SK-N-SH (cell line): ENCODE results near the gene AVP.

ENCODE experiments used
- ELF1 ChIP-seq: IDR thresholded peaks from 2 replicates; pipeline ENCODE4 v1.4.0; 2012
- EP300 ChIP-seq, 2 experiments: IDR thresholded peaks; 2 replicates each; pipeline versions ENCODE4 v1.4.0 to v1.6.1; 2012; ENCODE audit warnings: borderline replicate concordance in 1 of 2, low read depth in 1 of 2, low read length in 1 of 2
- EZH2phosphoT487 ChIP-seq: fragments of 200-600 bp; sonication (generic); IDR thresholded peaks from 2 replicates; pipeline ENCODE4 v1.6.1; 2017; ENCODE audit warnings: low read depth, mixed run types, mild to moderate bottlenecking, antibody characterized with exemption, moderate library complexity, borderline replicate concordance
- GATA2 ChIP-seq: sonication (generic); formaldehyde crosslinking; IDR thresholded peaks from 2 replicates; pipeline ENCODE4 v1.5.0; 2020; ENCODE audit warnings: mild to moderate bottlenecking, missing genetic modification reagents
- MXI1 ChIP-seq: IDR thresholded peaks from 2 replicates; pipeline ENCODE4 v1.6.1; 2012; ENCODE audit warnings: mild to moderate bottlenecking, low read depth, low read length, improper control_type of control experiment
- NRF1 ChIP-seq: IDR thresholded peaks from 2 replicates; pipeline ENCODE4 v1.6.1; 2012; ENCODE audit warnings: low read depth, mild to moderate bottlenecking, low read length
- RAD21 ChIP-seq: IDR thresholded peaks from 2 replicates; pipeline ENCODE4 v1.6.1; 2012; ENCODE audit warnings: mild to moderate bottlenecking, low read length
- SIN3A ChIP-seq: IDR thresholded peaks from 2 replicates; pipeline ENCODE4 v1.6.1; 2012; ENCODE audit warnings: low read depth, mild to moderate bottlenecking, low read length, moderate library complexity, borderline replicate concordance
- TF ChIP-seq, protein P1 (sequence below): fragments of 200-600 bp; sonication (generic); IDR thresholded peaks from 2 replicates; pipeline ENCODE4 v1.6.1; 2017; ENCODE audit warnings: antibody characterized with exemption, mild to moderate bottlenecking, moderate library complexity
- TF ChIP-seq, protein P2 (sequence below): fragments of 150-350 bp; IDR thresholded peaks from 2 replicates; pipeline ENCODE4 v1.6.1; 2017; ENCODE audit warnings: antibody characterized with exemption, low read length, low read depth, borderline replicate concordance
- TF ChIP-seq, protein P3 (sequence below): IDR thresholded peaks from 2 replicates; pipeline ENCODE4 v1.6.1; 2012; ENCODE audit warnings: mild to moderate bottlenecking, low read depth, low read length, moderate library complexity
- TF ChIP-seq, protein P4 (sequence below): fragments of 150-350 bp; IDR thresholded peaks from 2 replicates; pipeline ENCODE4 v1.6.1; 2016; ENCODE audit warnings: mild to moderate bottlenecking, low read depth, low read length
- TF ChIP-seq, protein P5 (sequence below): IDR thresholded peaks from 2 replicates; pipeline ENCODE4 v1.4.0; 2012; ENCODE audit warnings: low read depth

DNA sequence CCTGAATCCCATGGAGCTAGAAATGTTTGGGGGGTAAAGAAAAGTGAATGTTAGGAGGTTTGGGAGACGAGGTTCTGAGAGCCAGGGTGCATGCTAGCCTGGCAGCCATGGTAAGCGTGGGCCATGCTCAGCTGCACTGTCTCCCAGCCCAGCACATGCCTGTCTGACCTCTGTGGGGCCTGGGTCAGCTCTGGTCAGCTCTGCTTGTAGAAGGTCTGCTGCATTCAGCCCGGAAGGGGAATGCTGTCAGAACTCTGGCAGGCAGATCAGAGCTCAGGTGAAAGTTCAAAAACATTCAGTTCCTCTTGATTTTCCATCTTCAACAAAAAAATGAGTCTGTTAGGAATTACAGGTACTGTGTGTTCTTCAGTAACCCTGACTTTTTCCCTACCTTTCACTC lies 46.9 kb downstream of the AVP start:
- TF ChIP-seq, protein P1, sequence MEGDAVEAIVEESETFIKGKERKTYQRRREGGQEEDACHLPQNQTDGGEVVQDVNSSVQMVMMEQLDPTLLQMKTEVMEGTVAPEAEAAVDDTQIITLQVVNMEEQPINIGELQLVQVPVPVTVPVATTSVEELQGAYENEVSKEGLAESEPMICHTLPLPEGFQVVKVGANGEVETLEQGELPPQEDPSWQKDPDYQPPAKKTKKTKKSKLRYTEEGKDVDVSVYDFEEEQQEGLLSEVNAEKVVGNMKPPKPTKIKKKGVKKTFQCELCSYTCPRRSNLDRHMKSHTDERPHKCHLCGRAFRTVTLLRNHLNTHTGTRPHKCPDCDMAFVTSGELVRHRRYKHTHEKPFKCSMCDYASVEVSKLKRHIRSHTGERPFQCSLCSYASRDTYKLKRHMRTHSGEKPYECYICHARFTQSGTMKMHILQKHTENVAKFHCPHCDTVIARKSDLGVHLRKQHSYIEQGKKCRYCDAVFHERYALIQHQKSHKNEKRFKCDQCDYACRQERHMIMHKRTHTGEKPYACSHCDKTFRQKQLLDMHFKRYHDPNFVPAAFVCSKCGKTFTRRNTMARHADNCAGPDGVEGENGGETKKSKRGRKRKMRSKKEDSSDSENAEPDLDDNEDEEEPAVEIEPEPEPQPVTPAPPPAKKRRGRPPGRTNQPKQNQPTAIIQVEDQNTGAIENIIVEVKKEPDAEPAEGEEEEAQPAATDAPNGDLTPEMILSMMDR = no peak
- TF ChIP-seq RAD21 = no peak
- no peak for TF ChIP-seq MXI1
- TF ChIP-seq, protein P2, sequence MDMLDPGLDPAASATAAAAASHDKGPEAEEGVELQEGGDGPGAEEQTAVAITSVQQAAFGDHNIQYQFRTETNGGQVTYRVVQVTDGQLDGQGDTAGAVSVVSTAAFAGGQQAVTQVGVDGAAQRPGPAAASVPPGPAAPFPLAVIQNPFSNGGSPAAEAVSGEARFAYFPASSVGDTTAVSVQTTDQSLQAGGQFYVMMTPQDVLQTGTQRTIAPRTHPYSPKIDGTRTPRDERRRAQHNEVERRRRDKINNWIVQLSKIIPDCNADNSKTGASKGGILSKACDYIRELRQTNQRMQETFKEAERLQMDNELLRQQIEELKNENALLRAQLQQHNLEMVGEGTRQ = no peak
- TF ChIP-seq, protein P3, sequence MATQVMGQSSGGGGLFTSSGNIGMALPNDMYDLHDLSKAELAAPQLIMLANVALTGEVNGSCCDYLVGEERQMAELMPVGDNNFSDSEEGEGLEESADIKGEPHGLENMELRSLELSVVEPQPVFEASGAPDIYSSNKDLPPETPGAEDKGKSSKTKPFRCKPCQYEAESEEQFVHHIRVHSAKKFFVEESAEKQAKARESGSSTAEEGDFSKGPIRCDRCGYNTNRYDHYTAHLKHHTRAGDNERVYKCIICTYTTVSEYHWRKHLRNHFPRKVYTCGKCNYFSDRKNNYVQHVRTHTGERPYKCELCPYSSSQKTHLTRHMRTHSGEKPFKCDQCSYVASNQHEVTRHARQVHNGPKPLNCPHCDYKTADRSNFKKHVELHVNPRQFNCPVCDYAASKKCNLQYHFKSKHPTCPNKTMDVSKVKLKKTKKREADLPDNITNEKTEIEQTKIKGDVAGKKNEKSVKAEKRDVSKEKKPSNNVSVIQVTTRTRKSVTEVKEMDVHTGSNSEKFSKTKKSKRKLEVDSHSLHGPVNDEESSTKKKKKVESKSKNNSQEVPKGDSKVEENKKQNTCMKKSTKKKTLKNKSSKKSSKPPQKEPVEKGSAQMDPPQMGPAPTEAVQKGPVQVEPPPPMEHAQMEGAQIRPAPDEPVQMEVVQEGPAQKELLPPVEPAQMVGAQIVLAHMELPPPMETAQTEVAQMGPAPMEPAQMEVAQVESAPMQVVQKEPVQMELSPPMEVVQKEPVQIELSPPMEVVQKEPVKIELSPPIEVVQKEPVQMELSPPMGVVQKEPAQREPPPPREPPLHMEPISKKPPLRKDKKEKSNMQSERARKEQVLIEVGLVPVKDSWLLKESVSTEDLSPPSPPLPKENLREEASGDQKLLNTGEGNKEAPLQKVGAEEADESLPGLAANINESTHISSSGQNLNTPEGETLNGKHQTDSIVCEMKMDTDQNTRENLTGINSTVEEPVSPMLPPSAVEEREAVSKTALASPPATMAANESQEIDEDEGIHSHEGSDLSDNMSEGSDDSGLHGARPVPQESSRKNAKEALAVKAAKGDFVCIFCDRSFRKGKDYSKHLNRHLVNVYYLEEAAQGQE = no peak
- no peak for TF ChIP-seq ELF1
- TF ChIP-seq EP300 (IDR thresholded peaks at IDR 0.05; ENCODE audit: borderline replicate concordance in 1 of 2, low read depth in 1 of 2, low read length in 1 of 2) = no peak
- TF ChIP-seq SIN3A = no peak
- TF ChIP-seq NRF1 = no peak
- TF ChIP-seq, protein P4, sequence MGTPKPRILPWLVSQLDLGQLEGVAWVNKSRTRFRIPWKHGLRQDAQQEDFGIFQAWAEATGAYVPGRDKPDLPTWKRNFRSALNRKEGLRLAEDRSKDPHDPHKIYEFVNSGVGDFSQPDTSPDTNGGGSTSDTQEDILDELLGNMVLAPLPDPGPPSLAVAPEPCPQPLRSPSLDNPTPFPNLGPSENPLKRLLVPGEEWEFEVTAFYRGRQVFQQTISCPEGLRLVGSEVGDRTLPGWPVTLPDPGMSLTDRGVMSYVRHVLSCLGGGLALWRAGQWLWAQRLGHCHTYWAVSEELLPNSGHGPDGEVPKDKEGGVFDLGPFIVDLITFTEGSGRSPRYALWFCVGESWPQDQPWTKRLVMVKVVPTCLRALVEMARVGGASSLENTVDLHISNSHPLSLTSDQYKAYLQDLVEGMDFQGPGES = no peak
- TF ChIP-seq EZH2phosphoT487 = no peak
- TF ChIP-seq, protein P5, sequence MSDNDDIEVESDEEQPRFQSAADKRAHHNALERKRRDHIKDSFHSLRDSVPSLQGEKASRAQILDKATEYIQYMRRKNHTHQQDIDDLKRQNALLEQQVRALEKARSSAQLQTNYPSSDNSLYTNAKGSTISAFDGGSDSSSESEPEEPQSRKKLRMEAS = no peak
- no peak for TF ChIP-seq GATA2 (CRISPR knock-in tag)
